Loucy (cell line): ENCODE data around the gene RNU5B-1.

ENCODE experiments used
- CTCF ChIP-seq: fragments of 200-600 bp; sonication (generic); conservative IDR thresholded peaks from 2 replicates; pipeline ENCODE4 v1.5.1; 2014; ENCODE audit warnings: mild to moderate bottlenecking, antibody characterized with exemption, low read length
- EZH2phosphoT487 ChIP-seq: fragments of 200-600 bp; IDR thresholded peaks from 2 replicates; pipeline ENCODE4 v1.6.1; 2018; ENCODE audit warnings: antibody characterized with exemption, mild to moderate bottlenecking, moderate library complexity, borderline replicate concordance

- no peak for TF ChIP-seq CTCF
- TF ChIP-seq EZH2phosphoT487 = no peak
Observed at GRCh38 chr15:65298731-65299130, 5.7 kb upstream of the RNU5B-1 start.
